Trophoblast cell (in vitro differentiated cells and primary cell): ENCODE measurements around the gene TOR2A.

ENCODE experiments used
- DNase-seq, 2 donors: peaks; one replicate each; pipeline ENCODE4 v3.0.0-alpha.2; 2016
- H2AFZ ChIP-seq: 2 replicates; pipeline ENCODE4 v1.6.1; 2013; ENCODE audit warnings: low read length, moderate library complexity, mild to moderate bottlenecking; ENCODE audit not compliant: insufficient read depth, poor library complexity
- H2AK5ac ChIP-seq: 2 replicates; pipeline ENCODE4 v1.6.1; 2013; ENCODE audit warnings: mild to moderate bottlenecking, low read length
- H2BK120ac ChIP-seq: 2 replicates; pipeline ENCODE4 v1.6.1; 2013; ENCODE audit warnings: low read length, mild to moderate bottlenecking, moderate library complexity; ENCODE audit not compliant: insufficient read depth, poor library complexity
- H2BK12ac ChIP-seq: 2 replicates; pipeline ENCODE4 v1.6.1; 2013; ENCODE audit warnings: mild to moderate bottlenecking, low read length, moderate library complexity
- H2BK5ac ChIP-seq: 2 replicates; pipeline ENCODE4 v1.6.1; 2013; ENCODE audit warnings: low read length, low read depth, moderate library complexity, mild to moderate bottlenecking; ENCODE audit not compliant: poor library complexity
- H3K14ac ChIP-seq: 2 replicates; pipeline ENCODE4 v1.6.1; 2013; ENCODE audit warnings: mild to moderate bottlenecking, low read length
- H3K18ac ChIP-seq: 2 replicates; pipeline ENCODE4 v1.6.1; 2013; ENCODE audit warnings: mild to moderate bottlenecking, low read length
- H3K23ac ChIP-seq: 2 replicates; pipeline ENCODE4 v1.6.1; 2013; ENCODE audit warnings: low read length
- H3K27ac ChIP-seq: 2 replicates; pipeline ENCODE4 v1.5.1; 2013; ENCODE audit warnings: low read depth, mild to moderate bottlenecking, inconsistent platforms, low read length, moderate library complexity
- H3K27me3 ChIP-seq: 2 replicates; pipeline ENCODE4 v1.6.1; 2013; ENCODE audit warnings: inconsistent platforms, mild to moderate bottlenecking, low read length, moderate library complexity; ENCODE audit not compliant: insufficient read depth
- H3K36me3 ChIP-seq, 2 experiments: 1 replicate in 1 of 2; 2 replicates in 1 of 2; pipeline ENCODE4 v1.6.1; 2013; ENCODE audit warnings: low read length in 2 of 2, mild to moderate bottlenecking in 2 of 2, moderate library complexity in 1 of 2; ENCODE audit not compliant: insufficient read depth in 2 of 2, control insufficient read depth in 1 of 2
- H3K4ac ChIP-seq: 2 replicates; pipeline ENCODE4 v1.6.1; 2013; ENCODE audit warnings: low read depth, mild to moderate bottlenecking, low read length, moderate library complexity
- H3K4me1 ChIP-seq, 2 experiments: 1 replicate in 1 of 2; 2 replicates in 1 of 2; pipeline ENCODE4 v1.6.1; 2013; ENCODE audit warnings: low read length in 2 of 2, mild to moderate bottlenecking in 2 of 2, moderate library complexity in 1 of 2; ENCODE audit not compliant: insufficient read depth in 2 of 2, control insufficient read depth in 1 of 2
- H3K4me2 ChIP-seq: 2 replicates; pipeline ENCODE4 v1.6.1; 2013; ENCODE audit warnings: inconsistent platforms, mild to moderate bottlenecking, low read length, moderate library complexity
- H3K4me3 ChIP-seq: 2 replicates; pipeline ENCODE4 v1.5.1; 2013; ENCODE audit warnings: mild to moderate bottlenecking, low read depth, low read length, inconsistent platforms
- H3K79me1 ChIP-seq: one replicate; pipeline ENCODE4 v1.6.1; 2013; ENCODE audit warnings: low read length
- H3K79me2 ChIP-seq: 2 replicates; pipeline ENCODE4 v1.6.1; 2013; ENCODE audit warnings: low read length, mild to moderate bottlenecking; ENCODE audit not compliant: control insufficient read depth, insufficient read depth, poor library complexity
- H3K9ac ChIP-seq: 2 replicates; pipeline ENCODE4 v1.6.1; 2013; ENCODE audit warnings: mild to moderate bottlenecking, low read length
- H3K9me3 ChIP-seq: 2 replicates; pipeline ENCODE4 v1.6.1; 2013; ENCODE audit warnings: low read depth, mild to moderate bottlenecking, control low read depth, inconsistent platforms, low read length; ENCODE audit not compliant: insufficient read depth
- H4K12ac ChIP-seq: 2 replicates; pipeline ENCODE4 v1.6.1; 2013; ENCODE audit warnings: low read depth, mild to moderate bottlenecking, low read length, moderate library complexity
- H4K8ac ChIP-seq: 2 replicates; pipeline ENCODE4 v1.6.1; 2013; ENCODE audit warnings: low read depth, mild to moderate bottlenecking, low read length, moderate library complexity
- H4K91ac ChIP-seq: one replicate; pipeline ENCODE4 v1.6.1; 2013; ENCODE audit warnings: low read depth, mild to moderate bottlenecking, low read length, moderate library complexity
- WGBS: extraction: QIAGEN DNeasy Blood & Tissue Kit; methylation state at CpG from one replicate; pipeline ENCODE4 v1.1.7; 2013; ENCODE audit warnings: missing lambda C conversion rate; ENCODE audit not compliant: insufficient read length, insufficient coverage; ENCODE audit errors: extremely low coverage; 5-methylcytosine and 5-hydroxymethylcytosine counted together

TOR2A gene

GRCh38 chr9:127753148-127753547, 18.1 kb upstream of the TOR2A start:
- H3K36me3 ChIP-seq, result no peaks in the 10 kb centered on the region
- H4K8ac ChIP-seq, result no peak overlapping the region
- peaks cover 0 to 3% of the 10 kb centered on the region in 2 experiments for H3K4me1 ChIP-seq
- WGBS, result no CpG with 5 or more reads among the region's 8 CpGs
- DNase-seq, result no peak
- no peak overlapping the region for H3K9ac ChIP-seq
- H2AFZ ChIP-seq, result no peak overlapping the region
- H3K4ac ChIP-seq, result no peak overlapping the region
- no peak overlapping the region for H2BK120ac ChIP-seq
- H3K23ac ChIP-seq, result no peak overlapping the region
- H2BK12ac ChIP-seq, result no peak overlapping the region
- no peak overlapping the region for H4K91ac ChIP-seq
- H3K79me2 ChIP-seq, result no peaks in the 10 kb centered on the region
- H4K12ac ChIP-seq, result no peak overlapping the region
- no peak overlapping the region for H3K27ac ChIP-seq
- no peak overlapping the region for H3K4me3 ChIP-seq
- H3K27me3 ChIP-seq, result peaks cover 29% of the 10 kb centered on the region
- H2BK5ac ChIP-seq, result no peak overlapping the region
- no peak overlapping the region for H3K4me2 ChIP-seq
- no peak overlapping the region for H3K14ac ChIP-seq
- H3K18ac ChIP-seq, result no peak overlapping the region
- no peaks in the 10 kb centered on the region for H3K79me1 ChIP-seq
- H3K9me3 ChIP-seq, result no peaks in the 10 kb centered on the region
- H2AK5ac ChIP-seq, result no peak overlapping the region

GRCh38 chr9:127751269-127752054, 16.4 kb upstream of the TOR2A start:
- Histone ChIP-seq H3K4ac (no peak overlapping the region), H3K79me1 (no peaks in the 10 kb centered on the region), H3K4me1 (peaks cover 0 to 3% of the 10 kb centered on the region in 2 experiments), H3K9ac (no peak overlapping the region), H2AFZ (no peak overlapping the region), H4K91ac (no peak overlapping the region), H2AK5ac (no peak overlapping the region), H3K27ac (no peak overlapping the region), H3K36me3 (no peaks in the 10 kb centered on the region), H4K8ac (no peak overlapping the region), H3K14ac (no peak overlapping the region), H3K23ac (no peak overlapping the region), H2BK120ac (no peak overlapping the region), H3K4me3 (no peak overlapping the region), H2BK12ac (no peak overlapping the region), H3K18ac (no peak overlapping the region), H3K27me3 (peaks cover 29% of the 10 kb centered on the region), H4K12ac (no peak overlapping the region), H2BK5ac (no peak overlapping the region), H3K9me3 (no peaks in the 10 kb centered on the region), H3K4me2 (no peak overlapping the region), H3K79me2 (no peaks in the 10 kb centered on the region)
- no CpG with 5 or more reads among the region's 10 CpGs for WGBS
- peak in 1 of 2 donors; percentile 53 for DNase-seq

GRCh38 chr9:127749090-127749787, 14.1 kb upstream of the TOR2A start:
- no peak overlapping the region for H3K4ac ChIP-seq
- H3K79me2 ChIP-seq, result no peaks in the 10 kb centered on the region
- no peak overlapping the region for H2BK12ac ChIP-seq
- H2AK5ac ChIP-seq, result no peak overlapping the region
- no peak overlapping the region for H4K8ac ChIP-seq
- no peaks in the 10 kb centered on the region for H3K79me1 ChIP-seq
- H2BK5ac ChIP-seq, result no peak overlapping the region
- no peak overlapping the region for H3K27ac ChIP-seq
- H3K36me3 ChIP-seq, result no peaks in the 10 kb centered on the region
- no peak overlapping the region for H3K14ac ChIP-seq
- WGBS, result no CpG with 5 or more reads among the region's 26 CpGs
- no peak overlapping the region for H3K23ac ChIP-seq
- no peak overlapping the region for H3K4me3 ChIP-seq
- no peak overlapping the region for H3K4me2 ChIP-seq
- no peak overlapping the region for H2BK120ac ChIP-seq
- no peak for DNase-seq
- H3K9ac ChIP-seq, result no peak overlapping the region
- H3K27me3 ChIP-seq, result peaks cover 13% of the 10 kb centered on the region
- H3K9me3 ChIP-seq, result no peaks in the 10 kb centered on the region
- no peak overlapping the region for H4K91ac ChIP-seq
- H3K4me1 ChIP-seq, result peaks cover 0 to under 1% of the 10 kb centered on the region in 2 experiments
- H4K12ac ChIP-seq, result no peak overlapping the region
- H2AFZ ChIP-seq, result no peak overlapping the region
- no peak overlapping the region for H3K18ac ChIP-seq

- no peak overlapping the region for H3K4me2 ChIP-seq
- H3K4ac ChIP-seq, result no peak overlapping the region
- H2BK5ac ChIP-seq, result no peak overlapping the region
- H3K27ac ChIP-seq, result no peak overlapping the region
- H3K79me1 ChIP-seq, result no peaks in the 10 kb centered on the region
- peaks cover 6% of the 10 kb centered on the region in 2 experiments for H3K4me1 ChIP-seq
- H3K9me3 ChIP-seq, result no peaks in the 10 kb centered on the region
- H3K18ac ChIP-seq, result no peak overlapping the region
- H3K23ac ChIP-seq, result no peak overlapping the region
- no peaks in the 10 kb centered on the region for H3K36me3 ChIP-seq
- H2AFZ ChIP-seq, result no peak overlapping the region
- H4K8ac ChIP-seq, result no peak overlapping the region
- no peak overlapping the region for H4K12ac ChIP-seq
- no peak overlapping the region for H3K14ac ChIP-seq
- H3K79me2 ChIP-seq, result no peaks in the 10 kb centered on the region
- no peak overlapping the region for H2AK5ac ChIP-seq
- no peaks in the 10 kb centered on the region for H3K27me3 ChIP-seq
- H3K4me3 ChIP-seq, result no peak overlapping the region
- H4K91ac ChIP-seq, result no peak overlapping the region
- H3K9ac ChIP-seq, result no peak overlapping the region
- no peak overlapping the region for H2BK120ac ChIP-seq
- no peak for DNase-seq
- no CpG with 5 or more reads among the region's 15 CpGs for WGBS
- H2BK12ac ChIP-seq, result no peak overlapping the region
These were observed 12.0 kb upstream of the TOR2A start for GRCh38 chr9:127746959-127747569.
